MM.1S (cell line): ENCODE data around the gene BAAT.

Experiments used
- DNase-seq: peaks from one replicate; pipeline ENCODE4 v3.0.0-alpha.2; 2015
- H2AFZ ChIP-seq: fragments of 300-600 bp; sonication (generic); 2 replicates; pipeline ENCODE4 v1.6.0; 2016; ENCODE audit warnings: antibody characterized with exemption, low read length
- H3F3A ChIP-seq: fragments of 300-600 bp; sonication (generic); 2 replicates; pipeline ENCODE4 v1.6.1; 2016; ENCODE audit warnings: mild to moderate bottlenecking, antibody characterized with exemption, low read length, moderate library complexity, mixed read lengths; ENCODE audit not compliant: insufficient read depth
- H3K27ac ChIP-seq: fragments of 300-600 bp; sonication (generic); 2 replicates; pipeline ENCODE4 v1.5.1; 2016; ENCODE audit warnings: mild to moderate bottlenecking, low read length
- H3K27me3 ChIP-seq: fragments of 300-600 bp; sonication (generic); replicated peaks from 2 replicates; pipeline ENCODE4 v1.6.0; 2016; ENCODE audit warnings: low read length; ENCODE audit not compliant: insufficient read depth
- H3K36me3 ChIP-seq: fragments of 300-600 bp; sonication (generic); replicated peaks from 2 replicates; pipeline ENCODE4 v1.6.1; 2016; ENCODE audit warnings: mild to moderate bottlenecking, low read length, mixed read lengths; ENCODE audit not compliant: insufficient read depth
- H3K4me1 ChIP-seq: fragments of 300-600 bp; sonication (generic); 2 replicates; pipeline ENCODE4 v1.6.1; 2016; ENCODE audit warnings: low read length, mixed read lengths
- H3K4me2 ChIP-seq: fragments of 300-600 bp; sonication (generic); 2 replicates; pipeline ENCODE4 v1.6.0; 2016; ENCODE audit warnings: low read depth, low read length
- H3K4me3 ChIP-seq: fragments of 300-600 bp; sonication (generic); 2 replicates; pipeline ENCODE4 v1.5.1; 2016; ENCODE audit warnings: low read length, mixed read lengths
- H3K79me2 ChIP-seq: fragments of 300-600 bp; sonication (generic); 2 replicates; pipeline ENCODE4 v1.6.1; 2016; ENCODE audit warnings: mixed run types, low read length, mixed read lengths
- H3K9ac ChIP-seq: fragments of 300-600 bp; sonication (generic); 2 replicates; pipeline ENCODE4 v1.6.1; 2016; ENCODE audit warnings: low read length, mixed read lengths
- H3K9me2 ChIP-seq: fragments of 300-600 bp; sonication (generic); replicated peaks from 2 replicates; pipeline ENCODE4 v1.6.1; 2016; ENCODE audit warnings: mild to moderate bottlenecking, low read length, mixed read lengths; ENCODE audit not compliant: insufficient read depth
- H3K9me3 ChIP-seq: fragments of 300-600 bp; sonication (generic); replicated peaks from 2 replicates; pipeline ENCODE4 v1.6.1; 2016; ENCODE audit warnings: mild to moderate bottlenecking, low read length, mixed read lengths; ENCODE audit not compliant: insufficient read depth
- H4K20me1 ChIP-seq: fragments of 300-600 bp; sonication (generic); 2 replicates; pipeline ENCODE4 v1.6.1; 2016; ENCODE audit warnings: mild to moderate bottlenecking, low read length, moderate library complexity, mixed read lengths; ENCODE audit not compliant: insufficient read depth
- EZH2 ChIP-seq: fragments of 300-600 bp; sonication (generic); optimal IDR thresholded peaks from 2 replicates; pipeline ENCODE3; 2017; ENCODE audit warnings: low read depth, mild to moderate bottlenecking, antibody characterized with exemption, low read length, mixed read lengths
- EZH2phosphoT487 ChIP-seq: fragments of 300-600 bp; sonication (generic); IDR thresholded peaks from 2 replicates; pipeline ENCODE4 v1.6.1; 2018; ENCODE audit warnings: antibody characterized with exemption, low read length
- TF ChIP-seq, protein P1 (sequence below): fragments of 300-600 bp; sonication (generic); IDR thresholded peaks from 2 replicates; pipeline ENCODE4 v1.5.1; 2016; ENCODE audit warnings: antibody characterized with exemption, low read length, mixed read lengths

The BAAT gene

DNA sequence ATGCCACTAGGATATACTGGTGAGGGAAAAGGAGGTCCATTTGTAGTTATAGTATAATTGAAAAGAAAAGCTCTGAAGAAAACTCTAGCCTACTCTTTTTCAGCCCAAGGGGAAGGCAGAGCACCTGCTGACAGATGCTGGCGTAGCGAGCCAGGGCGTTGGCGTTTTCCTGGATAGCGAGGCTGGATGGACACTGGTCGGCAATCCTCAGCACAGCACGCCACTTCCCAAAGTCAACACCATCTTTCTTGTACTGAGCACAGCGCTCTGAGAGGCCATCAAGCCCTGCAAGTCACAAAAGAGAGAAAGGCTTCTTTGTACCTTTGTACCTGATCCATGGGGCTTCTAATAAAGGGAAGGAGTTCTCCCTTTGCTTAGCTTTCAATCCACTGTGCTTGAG is 42.6 kb upstream of the BAAT start:
- Histone ChIP-seq H4K20me1 (no peaks in the 10 kb centered on the region), H3K9me2 (no peaks in the 10 kb centered on the region), H3K4me1 (peaks cover 72% of the 10 kb centered on the region), H3K4me2 (peak overlapping the region; percentile 44), H3K27ac (peak overlapping the region; percentile 96), H3K9me3 (no peaks in the 10 kb centered on the region), H3K27me3 (no peaks in the 10 kb centered on the region), H3K79me2 (peaks cover 7% of the 10 kb centered on the region; the same call in 1 of the 2 replicates), H2AFZ (0 out of 2 replicates have a peak overlapping the region, but pooled peaks have one; percentile 2), H3F3A (peaks cover 41% of the 10 kb centered on the region), H3K9ac (peak overlapping the region; percentile 47; the same call in 1 of the 2 replicates), H3K4me3 (no peak overlapping the region), H3K36me3 (no peaks in the 10 kb centered on the region)
- peak; percentile 16 for DNase-seq
- TF ChIP-seq EZH2phosphoT487 (no peak), EZH2 (no peak)
- TF ChIP-seq, protein P1, sequence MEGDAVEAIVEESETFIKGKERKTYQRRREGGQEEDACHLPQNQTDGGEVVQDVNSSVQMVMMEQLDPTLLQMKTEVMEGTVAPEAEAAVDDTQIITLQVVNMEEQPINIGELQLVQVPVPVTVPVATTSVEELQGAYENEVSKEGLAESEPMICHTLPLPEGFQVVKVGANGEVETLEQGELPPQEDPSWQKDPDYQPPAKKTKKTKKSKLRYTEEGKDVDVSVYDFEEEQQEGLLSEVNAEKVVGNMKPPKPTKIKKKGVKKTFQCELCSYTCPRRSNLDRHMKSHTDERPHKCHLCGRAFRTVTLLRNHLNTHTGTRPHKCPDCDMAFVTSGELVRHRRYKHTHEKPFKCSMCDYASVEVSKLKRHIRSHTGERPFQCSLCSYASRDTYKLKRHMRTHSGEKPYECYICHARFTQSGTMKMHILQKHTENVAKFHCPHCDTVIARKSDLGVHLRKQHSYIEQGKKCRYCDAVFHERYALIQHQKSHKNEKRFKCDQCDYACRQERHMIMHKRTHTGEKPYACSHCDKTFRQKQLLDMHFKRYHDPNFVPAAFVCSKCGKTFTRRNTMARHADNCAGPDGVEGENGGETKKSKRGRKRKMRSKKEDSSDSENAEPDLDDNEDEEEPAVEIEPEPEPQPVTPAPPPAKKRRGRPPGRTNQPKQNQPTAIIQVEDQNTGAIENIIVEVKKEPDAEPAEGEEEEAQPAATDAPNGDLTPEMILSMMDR = no peak

DNA sequence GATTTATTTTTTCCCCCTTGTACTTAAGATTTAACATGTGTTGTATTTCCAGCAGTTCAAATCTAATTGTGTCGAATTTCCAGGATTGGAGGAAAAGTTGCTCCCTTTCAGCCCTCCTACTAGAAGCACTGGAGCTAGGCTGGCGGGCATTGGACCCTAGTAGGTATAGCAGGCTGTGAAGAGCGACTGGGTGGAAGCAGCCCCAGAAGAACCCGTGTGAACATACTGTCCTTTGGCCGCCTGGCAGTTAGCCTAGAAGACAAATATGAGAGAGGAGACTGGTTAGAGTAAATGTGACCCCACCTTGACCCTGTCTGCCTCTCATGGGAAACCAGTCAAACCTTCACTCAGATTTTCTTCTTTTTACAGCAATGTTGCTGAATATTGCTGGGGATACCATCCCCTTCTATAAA is 36.9 kb upstream of the BAAT start:
- Histone ChIP-seq H3K27ac (no peak overlapping the region), H3K9me3 (no peaks in the 10 kb centered on the region), H3K9ac (no peak overlapping the region), H3K4me3 (no peak overlapping the region), H3F3A (peaks cover 9% of the 10 kb centered on the region), H2AFZ (no peak overlapping the region), H4K20me1 (no peaks in the 10 kb centered on the region), H3K4me2 (no peak overlapping the region), H3K4me1 (peaks cover 19% of the 10 kb centered on the region), H3K79me2 (no peaks in the 10 kb centered on the region), H3K36me3 (no peaks in the 10 kb centered on the region), H3K9me2 (no peaks in the 10 kb centered on the region), H3K27me3 (no peaks in the 10 kb centered on the region)
- no peak for DNase-seq
- TF ChIP-seq EZH2 = no peak
- TF ChIP-seq, protein P1 = no peak
- TF ChIP-seq EZH2phosphoT487 = no peak

DNA sequence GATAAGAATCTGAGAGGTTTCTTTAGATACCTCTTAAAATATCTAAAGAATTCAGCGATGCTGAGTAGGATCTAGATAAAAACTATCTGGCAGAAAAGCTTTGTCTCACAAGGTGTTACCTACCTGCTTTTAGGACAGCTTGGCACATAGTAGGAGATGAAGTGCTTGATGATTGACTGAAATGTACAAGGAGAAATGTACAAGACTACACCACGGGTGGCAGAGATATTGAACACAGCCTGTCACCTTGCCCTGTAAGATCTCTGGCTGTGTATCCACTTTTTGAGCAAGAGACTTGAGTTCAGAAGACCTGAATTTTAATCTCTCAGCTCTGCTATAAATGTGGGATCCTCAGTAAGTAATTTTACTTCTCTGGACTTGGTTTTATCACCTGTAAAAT is 35.1 kb upstream of the BAAT start:
- Histone ChIP-seq H3K27ac (no peak overlapping the region), H3K79me2 (no peaks in the 10 kb centered on the region), H3K9me3 (no peaks in the 10 kb centered on the region), H3K9me2 (no peaks in the 10 kb centered on the region), H3K36me3 (no peaks in the 10 kb centered on the region), H3K27me3 (no peaks in the 10 kb centered on the region), H3K9ac (no peak overlapping the region), H3K4me3 (no peak overlapping the region), H3K4me1 (peaks cover 1% of the 10 kb centered on the region), H2AFZ (no peak overlapping the region), H3F3A (no peaks in the 10 kb centered on the region), H3K4me2 (no peak overlapping the region), H4K20me1 (no peaks in the 10 kb centered on the region)
- DNase-seq = no peak
- TF ChIP-seq EZH2 (no peak), EZH2phosphoT487 (no peak)
- TF ChIP-seq, protein P1 = no peak
